SU-DHL-6 (cell line): ENCODE results near the gene SP3.

Source experiments
- H2AFZ ChIP-seq: fragments of 200-600 bp; sonication (generic); 2 replicates; pipeline ENCODE4 v1.6.1; 2014; ENCODE audit warnings: low read depth, mild to moderate bottlenecking, moderate library complexity, mixed read lengths, antibody characterized with exemption, low read length; ENCODE audit not compliant: severe bottlenecking
- H3F3A ChIP-seq: fragments of 200-600 bp; shearing (Covaris generic); 2 replicates; pipeline ENCODE4 v1.6.0; 2016; ENCODE audit warnings: antibody characterized with exemption, mild to moderate bottlenecking; ENCODE audit not compliant: insufficient read depth
- H3K27ac ChIP-seq: fragments of 200-600 bp; sonication (generic); 2 replicates; pipeline ENCODE4 v1.5.1; 2016; ENCODE audit warnings: low read depth, mild to moderate bottlenecking, low read length, moderate library complexity, mixed read lengths
- H3K27me3 ChIP-seq: fragments of 200-600 bp; sonication (generic), shearing (Covaris generic); 2 replicates; pipeline ENCODE4 v1.6.0; 2014; ENCODE audit warnings: mild to moderate bottlenecking, low read length
- H3K36me3 ChIP-seq: fragments of 200-600 bp; sonication (generic); 2 replicates; pipeline ENCODE4 v1.6.1; 2014; ENCODE audit warnings: mild to moderate bottlenecking, low read length, mixed read lengths
- H3K4me2 ChIP-seq: fragments of 300-600, 200-600 bp; shearing (Covaris generic), sonication (generic); 2 replicates; pipeline ENCODE4 v1.6.0; 2014; ENCODE audit warnings: low read length, low read depth, mild to moderate bottlenecking; ENCODE audit not compliant: poor library complexity, severe bottlenecking
- H3K4me3 ChIP-seq: fragments of 200-600 bp; sonication (generic); 2 replicates; pipeline ENCODE4 v1.5.1; 2014; ENCODE audit warnings: antibody characterized with exemption, low read length, mild to moderate bottlenecking, mixed read lengths; ENCODE audit not compliant: insufficient read depth, poor library complexity, severe bottlenecking
- H3K79me2 ChIP-seq: fragments of 200-600 bp; sonication (generic); 2 replicates; pipeline ENCODE4 v1.6.1; 2014; ENCODE audit warnings: mild to moderate bottlenecking, low read length, moderate library complexity; ENCODE audit not compliant: insufficient read depth
- H3K9ac ChIP-seq: fragments of 200-600 bp; sonication (generic); 2 replicates; pipeline ENCODE4 v1.7.0; 2014; ENCODE audit warnings: mild to moderate bottlenecking, low read length
- H3K9me2 ChIP-seq: fragments of 200-600 bp; sonication (generic); replicated peaks from 2 replicates; pipeline ENCODE4 v1.6.1; 2014; ENCODE audit warnings: low read length; ENCODE audit not compliant: insufficient read depth
- H3K9me3 ChIP-seq: fragments of 200-600 bp; sonication (generic); 2 replicates; pipeline ENCODE4 v1.6.1; 2014; ENCODE audit warnings: low read length, mixed read lengths; ENCODE audit not compliant: insufficient read depth
- H4K20me1 ChIP-seq: fragments of 200-600 bp; sonication (generic); 2 replicates; pipeline ENCODE4 v1.6.1; 2014; ENCODE audit warnings: low read depth, mild to moderate bottlenecking, antibody characterized with exemption, low read length, moderate library complexity, mixed read lengths
- CTCF ChIP-seq: fragments of 200-600 bp; sonication (generic); IDR thresholded peaks from one replicate; pipeline ENCODE4 v1.5.1; 2017; ENCODE audit warnings: antibody characterized with exemption, mild to moderate bottlenecking, low read length, moderate library complexity; ENCODE audit not compliant: insufficient read depth, poor library complexity, severe bottlenecking
- EZH2phosphoT487 ChIP-seq: fragments of 200-600 bp; sonication (generic), shearing (Covaris generic); conservative IDR thresholded peaks from 2 replicates; pipeline ENCODE4 v1.6.1; 2018; ENCODE audit warnings: mild to moderate bottlenecking, antibody characterized with exemption, low read length, moderate library complexity, mixed read lengths

SP3 gene

DNA sequence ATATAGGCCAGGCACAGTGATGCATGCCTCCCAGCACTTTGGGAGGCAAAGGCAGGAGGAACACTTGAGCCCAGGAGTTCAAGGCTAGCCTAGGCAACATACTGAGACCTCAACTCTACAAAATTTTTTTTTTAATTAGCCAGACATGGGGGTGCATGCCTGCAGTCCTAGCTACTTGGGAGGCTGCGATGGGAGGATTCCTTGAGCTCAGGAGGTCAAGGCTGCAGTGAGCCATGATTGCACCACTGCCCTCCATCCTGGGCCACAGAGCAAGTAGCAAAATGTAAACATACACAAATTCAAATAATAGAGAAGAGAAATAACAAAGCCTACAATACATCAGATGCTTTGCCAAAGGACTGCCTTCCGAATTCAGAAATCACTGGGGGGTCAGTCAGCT is 7.0 kb upstream of the SP3 start:
- Histone ChIP-seq H3F3A (no peaks in the 10 kb centered on the region), H3K27me3 (no peaks in the 10 kb centered on the region), H3K9me2 (no peaks in the 10 kb centered on the region), H3K27ac (no peak overlapping the region), H3K4me3 (no peak overlapping the region), H3K36me3 (no peaks in the 10 kb centered on the region), H3K4me2 (no peak overlapping the region), H3K9me3 (no peaks in the 10 kb centered on the region), H3K9ac (no peak overlapping the region), H2AFZ (no peak overlapping the region), H3K79me2 (no peaks in the 10 kb centered on the region), H4K20me1 (no peaks in the 10 kb centered on the region)
- TF ChIP-seq CTCF (no peak), EZH2phosphoT487 (no peak)

DNA sequence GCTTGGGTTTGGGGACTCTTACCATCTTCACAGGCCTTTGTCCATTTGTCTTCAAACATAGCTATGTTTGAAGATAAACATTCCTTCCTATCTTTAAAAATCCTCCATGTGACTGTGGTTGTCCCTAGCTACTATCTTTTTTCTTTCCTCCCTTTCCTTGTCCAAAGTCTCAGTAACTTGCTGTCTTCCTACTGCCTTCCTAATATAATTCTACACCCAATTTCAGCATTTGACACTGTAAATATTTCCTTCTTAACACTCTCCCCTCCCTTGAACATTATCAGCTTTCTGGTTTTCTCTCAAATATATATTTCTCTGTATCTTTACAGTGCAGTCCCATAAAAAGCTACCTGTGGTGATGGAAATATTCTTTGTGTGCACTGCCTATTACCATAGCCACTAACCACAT is 5.3 kb upstream of the SP3 start:
- H3K27me3 ChIP-seq: no peaks in the 10 kb centered on the region
- no peaks in the 10 kb centered on the region for H4K20me1 ChIP-seq
- no peak overlapping the region for H2AFZ ChIP-seq
- H3K9me3 ChIP-seq: no peaks in the 10 kb centered on the region
- H3K36me3 ChIP-seq: no peaks in the 10 kb centered on the region
- peaks cover 3% of the 10 kb centered on the region; the same call in 1 of the 2 replicates for H3F3A ChIP-seq
- H3K27ac ChIP-seq: no peak overlapping the region
- H3K9ac ChIP-seq: no peak overlapping the region
- H3K9me2 ChIP-seq: no peaks in the 10 kb centered on the region
- H3K79me2 ChIP-seq: no peaks in the 10 kb centered on the region
- H3K4me2 ChIP-seq: no peak overlapping the region
- H3K4me3 ChIP-seq: no peak overlapping the region
- no peak for TF ChIP-seq CTCF
- no peak for TF ChIP-seq EZH2phosphoT487

DNA sequence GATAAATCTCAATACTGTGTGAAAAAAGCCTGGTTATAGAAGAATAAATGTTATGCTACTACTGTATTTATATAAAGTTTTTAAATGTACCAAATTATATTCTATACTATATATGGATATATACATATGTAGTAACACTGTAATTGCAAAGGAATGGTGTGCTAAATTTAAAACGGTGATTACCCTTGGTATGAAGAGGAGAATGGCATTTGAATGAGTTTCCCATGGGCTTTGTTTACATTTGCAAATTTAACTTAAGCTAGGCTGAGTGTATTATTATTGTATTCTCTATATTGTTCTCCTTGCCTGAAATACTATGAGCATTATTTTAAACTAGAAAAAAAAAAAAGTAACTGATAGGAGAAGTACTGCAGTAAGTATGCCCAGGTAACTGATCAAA is 4.7 kb upstream of the SP3 start:
- Histone ChIP-seq H3K4me2 (no peak overlapping the region), H4K20me1 (no peaks in the 10 kb centered on the region), H3K36me3 (no peaks in the 10 kb centered on the region), H3K4me3 (no peak overlapping the region), H3K27ac (no peak overlapping the region), H3F3A (peaks cover 5% of the 10 kb centered on the region), H3K9me2 (no peaks in the 10 kb centered on the region), H3K9me3 (no peaks in the 10 kb centered on the region), H3K27me3 (no peaks in the 10 kb centered on the region), H3K79me2 (no peaks in the 10 kb centered on the region), H3K9ac (no peak overlapping the region), H2AFZ (no peak overlapping the region)
- TF ChIP-seq EZH2phosphoT487: no peak
- TF ChIP-seq CTCF: no peak

DNA sequence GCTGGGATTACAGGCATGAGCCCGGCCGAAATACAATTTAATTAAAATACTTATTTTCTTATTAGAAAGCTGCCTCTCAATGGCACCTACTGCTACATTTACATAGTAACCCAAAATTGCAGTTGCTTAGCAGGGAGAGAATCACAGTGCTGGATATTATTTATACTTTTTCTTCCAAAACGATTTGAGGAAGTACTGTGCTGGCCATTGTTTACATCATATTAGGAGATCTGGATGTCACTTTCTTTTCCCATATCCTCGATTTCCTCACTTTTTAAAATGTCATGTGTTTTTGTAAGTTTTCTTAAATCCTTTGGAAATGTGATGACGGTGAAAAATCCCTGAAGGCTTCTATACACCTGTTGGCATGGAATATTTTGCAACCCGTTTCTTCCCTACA is 3.4 kb upstream of the SP3 start:
- TF ChIP-seq EZH2phosphoT487 (no peak), CTCF (no peak)
- Histone ChIP-seq H3K9ac (no peak overlapping the region), H4K20me1 (no peaks in the 10 kb centered on the region), H3K4me3 (no peak overlapping the region), H3K79me2 (no peaks in the 10 kb centered on the region), H3K27ac (no peak overlapping the region), H3K36me3 (no peaks in the 10 kb centered on the region), H3K9me2 (no peaks in the 10 kb centered on the region), H3K27me3 (no peaks in the 10 kb centered on the region), H3K4me2 (no peak overlapping the region), H2AFZ (no peak overlapping the region), H3K9me3 (no peaks in the 10 kb centered on the region), H3F3A (peaks cover 7% of the 10 kb centered on the region)
